HG03378 (cell line): ENCODE results near the gene CAPZB.
"Not testable (repeated sequence)": the region's sequence is repeated elsewhere in the genome, so short reads cannot be mapped to it uniquely, and the experiment has no call there.

Experiments used
- ATAC-seq: cut with Tn5 transposase; IDR thresholded peaks from one replicate; pipeline ENCODE4 v1.9.1; 2021; ENCODE audit warnings: mild to moderate bottlenecking, moderate library complexity; ENCODE audit not compliant: unreplicated experiment

Gene CAPZB

GRCh38 chr1:19315378-19316198 lies 169.8 kb downstream of the CAPZB start:
- no peak for ATAC-seq

- ATAC-seq: no peak
These were observed 171.1 kb downstream of the CAPZB start for GRCh38 chr1:19313961-19314882.

GRCh38 chr1:19313636-19313959 lies 171.7 kb downstream of the CAPZB start:
- ATAC-seq: no peak

GRCh38 chr1:19312782-19313635 lies 172.3 kb downstream of the CAPZB start:
- ATAC-seq: no peak

- peak; percentile 38 for ATAC-seq
These were observed 173.2 kb downstream of the CAPZB start, which contains the start of the genes AKR7A2 and SLC66A1 for GRCh38 chr1:19311931-19312781. AKR7A2 (minus strand) TSS chr1:19312144; CDS start chr1:19312124, 20 bp downstream. SLC66A1 (plus strand) TSS chr1:19312326; CDS start chr1:19317678, 5,352 bp downstream.

- ATAC-seq: peak; percentile 5
These were observed 173.8 kb downstream of the CAPZB start for GRCh38 chr1:19311503-19311930.

- no peak for ATAC-seq
These were observed 174.4 kb downstream of the CAPZB start for GRCh38 chr1:19310720-19311502.

GRCh38 chr1:19310061-19310460 lies 175.3 kb downstream of the CAPZB start:
- ATAC-seq: no peak

- ATAC-seq: no peak
These were observed 176.1 kb downstream of the CAPZB start for GRCh38 chr1:19309123-19309813.

- no peak for ATAC-seq
These were observed 176.8 kb downstream of the CAPZB start for GRCh38 chr1:19308509-19308907.

- ATAC-seq: no peak
These were observed 177.4 kb downstream of the CAPZB start for GRCh38 chr1:19307794-19308508.

- no peak for ATAC-seq
These were observed 178.4 kb downstream of the CAPZB start for GRCh38 chr1:19306941-19307340.

GRCh38 chr1:19305880-19306279 lies 179.5 kb downstream of the CAPZB start:
- ATAC-seq: no peak

GRCh38 chr1:19304081-19304480 lies 181.3 kb downstream of the CAPZB start:
- ATAC-seq: not testable (repeated sequence)

- no peak for ATAC-seq
These were observed 185.1 kb downstream of the CAPZB start for GRCh38 chr1:19300211-19300610.

GRCh38 chr1:19294638-19295037 lies 190.7 kb downstream of the CAPZB start:
- ATAC-seq: no peak

GRCh38 chr1:19289244-19289643 lies 196.1 kb downstream of the CAPZB start:
- no peak for ATAC-seq
